Measurements from ENCODE around the gene CCDC167. TPM values are rescaled to one million over a fixed set of nuclear protein-coding genes. Genes with fewer than 3 reads are reported as not detected.

Gene CCDC167
- total RNA-seq = 14.3 TPM

DNA sequence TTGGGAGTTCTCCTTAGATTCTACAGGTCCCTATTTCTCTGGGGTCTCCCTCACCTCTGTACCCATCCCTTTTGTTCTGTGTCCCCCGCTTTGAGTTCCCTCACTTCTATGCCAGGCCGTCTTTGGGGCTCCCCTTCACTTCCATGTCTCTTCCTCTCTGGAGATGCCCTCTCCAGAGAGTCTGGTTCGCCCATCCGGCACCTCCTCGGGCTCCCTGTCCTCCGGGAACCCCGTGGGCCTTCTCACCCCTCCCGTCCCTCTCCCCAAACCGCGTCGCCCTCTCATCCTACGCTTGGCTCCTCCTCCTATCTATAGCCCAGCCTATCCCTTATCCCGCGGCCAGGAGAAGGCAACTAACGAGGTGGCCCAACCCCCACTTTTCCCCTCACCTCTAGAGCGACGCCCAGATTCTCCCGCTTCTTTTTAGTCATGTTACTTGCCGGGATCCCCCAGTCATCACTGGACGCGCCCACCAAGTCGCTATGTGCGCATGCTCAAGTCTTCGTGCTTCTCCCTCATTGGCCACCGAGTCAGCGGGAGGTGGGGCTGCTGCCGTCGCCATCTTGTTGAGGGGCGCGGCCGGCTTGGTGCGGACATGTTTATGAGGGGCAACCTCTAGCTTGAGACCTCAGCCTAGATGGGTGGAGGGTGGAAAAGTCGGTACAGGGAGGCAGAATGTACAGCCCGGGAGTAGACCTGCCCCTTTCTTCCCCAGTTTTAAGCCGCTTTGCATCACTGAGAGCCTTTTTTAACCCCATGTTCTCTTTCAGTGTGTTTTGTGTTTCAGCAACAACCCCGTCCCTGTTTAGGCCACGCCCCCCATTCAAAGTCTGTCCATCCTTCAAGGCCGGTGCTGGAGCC is at the start of gene CCDC167:
CCDC167 (minus strand) TSS at position 461 of the 861 bp plus-strand sequence; CDS start at position 431, 30 bp downstream.

Other genes starting within 250 kb of the CCDC167 start
- 9.7 TPM for gene TBC1D22B, start 242.1 kb downstream of the CCDC167 start, total RNA-seq
- 1.4 TPM for gene TMEM217, start 241.7 kb downstream of the CCDC167 start, total RNA-seq
- gene RNF8, start 145.9 kb downstream of the CCDC167 start, total RNA-seq = 15.6 TPM
- 38.1 TPM for gene CMTR1, start 66.7 kb downstream of the CCDC167 start, total RNA-seq
- gene MDGA1, start 198.0 kb upstream of the CCDC167 start, total RNA-seq = 5.9 TPM